Measurements from ENCODE around the gene TMEM213. TPM values are rescaled to one million over a fixed set of nuclear protein-coding genes. Genes with fewer than 3 reads are reported as not detected.

TMEM213 gene
- total RNA-seq, 1 experiment from 2014 or later: 0.11 TPM

GRCh38 chr7:138886501-138886917 lies 88.7 kb downstream of the TMEM213 start:
- Mint-ChIP-seq H3K4me1 (peaks cover 17% of the 10 kb centered on the region), H3K9me3 (no peaks in the 10 kb centered on the region), H3K4me3 (no peak overlapping the region), H3K27ac (no peak overlapping the region), H3K27me3 (ENCODE audit: low read depth) (no peaks in the 10 kb centered on the region), H3K36me3 (peaks cover 7% of the 10 kb centered on the region)
- ChIA-PET CTCF (interaction anchor here (0.5 to 1.7 kb wide), 22 partner anchors 9 to 1065 kb away, joined by 3 to 6 read pairs (median 4); partner anchors contain the start of genes ATP6V0A4, KIAA1549 and TMEM213), POLR2A (no interaction called here)
- ATAC-seq: no peak
- DNase-seq (ENCODE audit: low spot score): no peak
- TF ChIP-seq CTCF (IDR thresholded peaks at IDR 0.05) (0 out of 2 replicates have a peak, but pooled peaks have one; percentile 33), NR3C1 (CRISPR knock-in tag; conservative IDR thresholded peaks at IDR 0.05; ENCODE audit: low read depth) (no peak)

GRCh38 chr7:138887085-138887710 lies 89.4 kb downstream of the TMEM213 start:
- POLR2A ChIA-PET: no interaction called here
- TF ChIP-seq PRDM15 (CRISPR knock-in tag; IDR thresholded peaks at IDR 0.05) (no peak), HMGA2 (CRISPR knock-in tag; IDR thresholded peaks at IDR 0.05) (peak; percentile 99)
- Mint-ChIP-seq H3K36me3 (peaks cover 6% of the 10 kb centered on the region), H3K9me3 (no peaks in the 10 kb centered on the region), H3K27me3 (ENCODE audit: low read depth) (no peaks in the 10 kb centered on the region), H3K4me1 (peaks cover 17% of the 10 kb centered on the region), H3K4me3 (no peak overlapping the region), H3K27ac (no peak overlapping the region; the same call in 1 of the 2 replicates)
- ATAC-seq: peak; percentile 33; the same call in 1 of the 2 replicates
- CTCF ChIA-PET: interaction anchor here (0.6 to 1.7 kb wide), 17 partner anchors 8 to 270 kb away, joined by 3 to 6 read pairs (median 4); partner anchors contain the start of gene KIAA1549
- DNase-seq (ENCODE audit: low spot score): no peak

Other genes starting within 250 kb of the TMEM213 start
- gene SVOPL, start 96.6 kb upstream of the TMEM213 start, total RNA-seq (2021): 1.9 to 2.7 TPM (median 2.2 TPM) in 3 replicates
- 1.1 to 2.0 TPM (median 1.3 TPM) in 3 replicates for gene ATP6V0A4, start 202 bp downstream of the TMEM213 start, total RNA-seq (2021)
- gene KIAA1549, start 183.4 kb downstream of the TMEM213 start, total RNA-seq (2021): 16.3 to 18.7 TPM (median 17.2 TPM) in 3 replicates
- 5.8 to 9.3 TPM (median 7.1 TPM) in 3 replicates for gene ZC3HAV1L, start 238.0 kb downstream of the TMEM213 start, total RNA-seq (2021)

Data from WTC11 (cell line).